Activated T-helper 2 cell treated with anti-CD3 and anti-CD28 coated beads, Interferon-gamma antibody, Interleukin-2, Interleukin-4, amounts not matched to agents 10 μg/mL and 5 μg/mL and 100 μg/mL, durations not matched to agents 14 hours and 24 hours and 36 hours (primary cell): ENCODE measurements around the gene DEGS1. TPM values are rescaled to one million over a fixed set of nuclear protein-coding genes. Genes with fewer than 3 reads are reported as not detected.
A peak's percentile ranks its signal among the peaks of the same experiment; 100 is the strongest.

Experiments
- DNase-seq: peaks from one replicate; pipeline ENCODE4 v3.0.0; 2021; ENCODE audit warnings: low spot score
- H3K27ac Mint-ChIP-seq: one replicate; pipeline ENCODE4 v1.8.0; 2021; ENCODE audit warnings: mixed read lengths
- H3K27me3 Mint-ChIP-seq: one replicate; pipeline ENCODE4 v1.8.0; 2021; ENCODE audit warnings: low read depth, mixed read lengths
- H3K36me3 Mint-ChIP-seq: one replicate; pipeline ENCODE4 v1.8.0; 2021; ENCODE audit warnings: low read depth, mixed read lengths
- H3K4me1 Mint-ChIP-seq: one replicate; pipeline ENCODE4 v1.8.0; 2021; ENCODE audit warnings: low read depth, mixed read lengths
- H3K4me3 Mint-ChIP-seq: one replicate; pipeline ENCODE4 v1.8.0; 2021; ENCODE audit warnings: low read depth, mild to moderate bottlenecking, moderate library complexity, mixed read lengths
- H3K9me3 Mint-ChIP-seq: one replicate; pipeline ENCODE4 v1.8.0; 2021; ENCODE audit warnings: mixed read lengths
- intact Hi-C: fragments of 100-400 bp; cut with micrococcal nuclease; formaldehyde crosslinking; loops from one replicate; pipeline ENCODE4 v1.15.1; 2023
- total RNA-seq: library from RNA; stranded (reverse); gene quantifications from 2 replicates; pipeline ENCODE4 v1.2.3, GENCODE V29; 2022

DEGS1 gene
- 49.7 and 51.1 TPM in 2 replicates for total RNA-seq

DNA sequence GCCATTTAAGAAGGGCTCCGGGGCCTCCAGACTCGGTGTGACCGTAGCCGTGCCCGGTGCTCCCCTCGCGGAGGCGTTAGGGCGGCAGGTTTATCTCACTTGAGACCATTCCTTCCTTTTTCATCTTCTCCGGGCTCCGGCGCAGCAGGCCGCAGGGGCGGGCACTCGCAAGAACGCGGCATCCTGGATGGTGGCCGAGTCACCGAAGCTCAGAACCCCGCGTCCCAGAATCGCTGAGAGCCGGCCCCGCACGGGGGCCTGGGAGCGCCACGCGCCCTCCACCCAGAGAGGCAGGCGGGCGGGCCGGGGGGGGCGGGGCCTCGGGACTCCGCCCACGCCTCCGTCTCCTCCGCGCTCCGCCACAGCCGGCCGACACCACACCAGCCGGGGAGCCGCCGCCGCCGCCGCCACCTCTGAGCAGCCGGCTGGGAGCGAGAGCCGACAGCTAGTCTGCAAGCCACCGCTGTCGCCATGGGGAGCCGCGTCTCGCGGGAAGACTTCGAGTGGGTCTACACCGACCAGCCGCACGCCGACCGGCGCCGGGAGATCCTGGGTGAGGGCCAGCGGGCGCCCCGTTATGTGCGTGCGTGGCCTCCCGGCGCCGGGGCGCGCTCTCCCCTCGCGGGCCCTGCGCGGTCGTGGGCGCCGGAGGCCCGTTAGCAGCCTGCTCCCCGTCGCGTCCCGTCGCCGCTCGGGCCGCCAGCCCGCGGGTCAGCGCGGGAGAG is at the start of gene DEGS1:
DEGS1 (plus strand) TSS at position 375 of the 725 bp plus-strand sequence; CDS start at position 472, 97 bp downstream.
- peaks cover 33% of the 10 kb centered on the region for H3K36me3 Mint-ChIP-seq
- no peaks in the 10 kb centered on the region for H3K9me3 Mint-ChIP-seq
- H3K27ac Mint-ChIP-seq, result peak within 1 kb of the TSS; percentile 85
- H3K4me3 Mint-ChIP-seq, result peak within 1 kb of the TSS; percentile 93
- intact Hi-C loops, result loop anchor here (1.0 to 10.0 kb wide), 9 partner anchors 14 to 442 kb away; partner anchors contain the start of genes FBXO28 and WDR26
- peak; percentile 81 for DNase-seq
- peaks cover 6% of the 10 kb centered on the region for H3K27me3 Mint-ChIP-seq
- peaks cover 39% of the 10 kb centered on the region for H3K4me1 Mint-ChIP-seq

GRCh38 chr1:224133741-224134299 is 49.2 kb upstream of the DEGS1 start:
- Mint-ChIP-seq H3K27me3 (no peaks in the 10 kb centered on the region), H3K27ac (no peak overlapping the region), H3K4me1 (no peaks in the 10 kb centered on the region), H3K9me3 (peaks cover 11% of the 10 kb centered on the region), H3K4me3 (no peak overlapping the region), H3K36me3 (peaks cover 51% of the 10 kb centered on the region)
- DNase-seq, result no peak
- intact Hi-C loops, result no loop called here

DNA sequence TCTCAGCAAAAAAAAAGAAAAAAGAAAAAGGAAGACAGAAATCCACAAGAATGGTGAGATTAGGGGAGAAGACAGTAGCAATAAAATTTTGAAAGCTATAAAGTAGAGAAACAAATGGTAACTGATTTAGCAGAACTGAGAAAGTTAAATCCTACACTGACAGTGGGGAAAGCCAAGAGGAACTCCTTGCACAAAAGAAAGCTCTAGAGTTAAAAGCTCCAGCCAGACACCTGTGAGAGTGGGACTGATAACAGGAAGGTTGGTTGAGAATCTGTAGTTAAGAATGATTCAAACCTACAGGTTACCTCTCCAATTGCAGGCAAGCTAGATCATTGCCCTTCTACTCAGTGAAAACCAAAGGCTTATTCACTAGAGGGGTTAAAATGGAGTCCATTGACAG is 45.5 kb upstream of the DEGS1 start:
- Mint-ChIP-seq H3K36me3 (peaks cover 42% of the 10 kb centered on the region), H3K27ac (no peak overlapping the region)
- DNase-seq, result no peak

DNA sequence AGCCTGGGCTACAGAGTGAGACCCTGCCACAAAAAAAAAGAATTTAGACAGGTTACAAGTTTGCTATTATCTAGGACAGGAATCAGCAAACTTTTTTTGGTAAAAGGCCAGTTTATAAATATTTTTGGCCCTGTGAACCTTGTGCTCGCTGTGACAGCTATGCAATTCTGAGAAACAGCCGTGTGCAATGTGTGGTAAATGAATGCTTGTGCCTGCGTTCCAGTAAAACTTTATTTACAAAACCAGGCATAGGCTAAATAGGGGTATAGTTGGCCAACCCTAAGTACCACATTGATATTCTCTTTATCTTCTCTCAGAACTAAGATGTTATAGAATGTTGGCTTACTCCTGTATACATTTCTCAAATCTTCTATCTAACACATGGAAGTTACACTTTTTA is 44.8 kb upstream of the DEGS1 start:
- Mint-ChIP-seq H3K27me3 (no peaks in the 10 kb centered on the region), H3K4me1 (no peaks in the 10 kb centered on the region), H3K4me3 (no peak overlapping the region), H3K36me3 (peaks cover 36% of the 10 kb centered on the region), H3K9me3 (no peaks in the 10 kb centered on the region), H3K27ac (no peak overlapping the region)
- DNase-seq, result no peak
- intact Hi-C loops, result no loop called here

More for the DNA sequence above, 45.5 kb upstream of the DEGS1 start:
- no peaks in the 10 kb centered on the region for H3K9me3 Mint-ChIP-seq
- H3K4me3 Mint-ChIP-seq, result no peak overlapping the region
- no peaks in the 10 kb centered on the region for H3K27me3 Mint-ChIP-seq
- intact Hi-C loops, result no loop called here
- no peaks in the 10 kb centered on the region for H3K4me1 Mint-ChIP-seq

DNA sequence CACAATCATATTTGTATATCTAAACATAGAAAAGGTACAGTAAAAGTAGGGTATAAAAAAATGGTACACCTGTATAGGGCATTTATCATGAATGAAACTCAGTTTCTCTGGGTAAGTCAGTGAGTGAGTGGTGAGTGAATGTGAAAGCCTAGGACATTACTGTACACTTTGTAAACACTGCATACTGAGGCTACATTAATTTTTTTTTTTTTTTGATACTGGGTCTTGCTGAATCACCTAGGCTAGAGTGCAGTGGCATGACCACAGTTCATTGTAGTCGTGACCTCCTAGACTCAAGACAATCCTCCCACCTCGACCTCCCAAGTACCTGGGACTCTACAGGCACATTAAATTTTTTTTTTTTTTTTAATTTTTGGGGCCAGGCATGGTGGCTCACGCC is 41.3 kb upstream of the DEGS1 start:
- Mint-ChIP-seq H3K27me3 (no peaks in the 10 kb centered on the region), H3K9me3 (no peaks in the 10 kb centered on the region), H3K4me1 (no peaks in the 10 kb centered on the region), H3K36me3 (peaks cover 29% of the 10 kb centered on the region), H3K4me3 (no peak overlapping the region), H3K27ac (no peak overlapping the region)
- no peak for DNase-seq
- intact Hi-C loops, result no loop called here

GRCh38 chr1:224149709-224150108 is 33.3 kb upstream of the DEGS1 start:
- DNase-seq, result no peak
- intact Hi-C loops, result no loop called here
- no peaks in the 10 kb centered on the region for H3K9me3 Mint-ChIP-seq
- H3K4me1 Mint-ChIP-seq, result peaks cover 16% of the 10 kb centered on the region
- no peaks in the 10 kb centered on the region for H3K27me3 Mint-ChIP-seq
- no peak overlapping the region for H3K27ac Mint-ChIP-seq
- no peak overlapping the region for H3K4me3 Mint-ChIP-seq
- peaks cover 29% of the 10 kb centered on the region for H3K36me3 Mint-ChIP-seq

DNA sequence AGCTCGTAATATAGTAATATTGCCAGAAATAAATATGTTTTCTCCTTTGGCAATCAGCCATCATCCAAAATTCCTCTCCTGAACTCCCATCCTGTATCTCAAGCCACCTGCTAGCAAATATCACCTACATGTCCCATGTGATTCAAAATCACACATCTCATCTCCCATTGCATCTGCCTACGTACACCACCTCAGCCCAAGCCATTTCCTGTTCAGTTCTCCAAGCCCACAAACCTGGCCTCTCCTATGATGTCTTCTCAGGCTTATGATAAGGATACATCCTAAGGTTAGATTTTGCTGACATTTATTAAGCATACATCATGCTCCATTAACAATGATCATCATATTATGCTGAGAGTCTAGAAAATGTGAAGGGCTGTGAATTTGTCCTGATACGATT is 31.9 kb upstream of the DEGS1 start:
- Mint-ChIP-seq H3K27ac (peak overlapping the region; percentile 1), H3K36me3 (peaks cover 35% of the 10 kb centered on the region), H3K4me1 (peaks cover 21% of the 10 kb centered on the region), H3K9me3 (no peaks in the 10 kb centered on the region), H3K27me3 (no peaks in the 10 kb centered on the region), H3K4me3 (no peak overlapping the region)
- intact Hi-C loops, result no loop called here
- no peak for DNase-seq

- peaks cover 4% of the 10 kb centered on the region for H3K4me1 Mint-ChIP-seq
- H3K27me3 Mint-ChIP-seq, result no peaks in the 10 kb centered on the region
- H3K36me3 Mint-ChIP-seq, result peaks cover 52% of the 10 kb centered on the region
- no peak for DNase-seq
- H3K4me3 Mint-ChIP-seq, result no peak overlapping the region
- no peaks in the 10 kb centered on the region for H3K9me3 Mint-ChIP-seq
- intact Hi-C loops, result no loop called here
- no peak overlapping the region for H3K27ac Mint-ChIP-seq
Observed at GRCh38 chr1:224157316-224157715, 25.7 kb upstream of the DEGS1 start.

- no peak overlapping the region for H3K27ac Mint-ChIP-seq
- H3K4me3 Mint-ChIP-seq, result no peak overlapping the region
- DNase-seq, result no peak
- H3K36me3 Mint-ChIP-seq, result peaks cover 43% of the 10 kb centered on the region
- intact Hi-C loops, result no loop called here
- H3K27me3 Mint-ChIP-seq, result no peaks in the 10 kb centered on the region
- no peaks in the 10 kb centered on the region for H3K9me3 Mint-ChIP-seq
- peaks cover 10% of the 10 kb centered on the region for H3K4me1 Mint-ChIP-seq
Observed at GRCh38 chr1:224159541-224159940, 23.5 kb upstream of the DEGS1 start.

DNA sequence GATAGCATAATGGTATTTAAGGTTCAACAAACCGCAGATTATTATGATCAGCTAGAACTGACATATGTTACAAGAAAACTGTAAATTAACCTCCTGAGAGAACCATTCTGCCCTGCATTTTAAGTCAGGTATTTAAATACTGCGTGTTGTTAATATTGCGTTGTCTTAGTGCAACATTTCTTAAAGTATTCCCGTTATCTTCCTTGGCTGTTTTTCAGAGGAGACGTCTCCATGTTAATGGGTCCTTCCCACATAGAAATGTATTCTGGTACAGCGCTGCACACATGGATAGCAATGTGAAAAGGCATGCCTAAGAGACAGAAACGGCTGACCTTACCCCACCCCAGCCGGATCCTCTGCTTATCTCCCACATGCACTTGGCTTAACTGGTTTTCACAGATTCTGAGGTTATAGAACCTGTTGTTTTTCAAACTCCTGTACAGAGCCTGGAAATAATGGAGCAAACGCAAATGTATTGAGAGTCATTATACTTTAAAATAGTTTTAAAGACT is 22.8 kb upstream of the DEGS1 start:
- Mint-ChIP-seq H3K4me1 (peaks cover 12% of the 10 kb centered on the region), H3K27ac (no peak overlapping the region), H3K9me3 (no peaks in the 10 kb centered on the region), H3K36me3 (peaks cover 43% of the 10 kb centered on the region), H3K27me3 (no peaks in the 10 kb centered on the region), H3K4me3 (no peak overlapping the region)
- DNase-seq, result no peak
- intact Hi-C loops, result no loop called here

DNA sequence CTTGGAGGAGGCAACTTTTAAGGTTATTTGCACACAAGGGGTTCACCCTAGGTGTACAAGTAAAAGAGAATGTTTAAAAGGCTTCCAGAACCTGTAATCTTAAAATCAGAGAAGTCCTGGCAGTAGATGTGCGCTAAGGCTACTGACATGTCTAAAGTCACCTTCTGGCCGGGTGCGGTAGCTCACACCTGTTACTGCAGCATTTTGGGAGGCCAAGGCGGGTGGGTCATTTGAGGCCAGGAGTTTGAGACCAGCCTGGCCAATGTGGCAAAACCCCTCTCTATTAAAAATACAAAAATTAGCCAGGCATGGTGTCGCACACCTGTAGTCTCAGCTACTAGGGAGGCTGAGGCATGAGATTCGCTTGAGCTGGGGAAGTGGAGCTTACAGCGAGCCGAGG is 20.3 kb upstream of the DEGS1 start:
- DNase-seq, result no peak
- no peaks in the 10 kb centered on the region for H3K9me3 Mint-ChIP-seq
- intact Hi-C loops, result no loop called here
- H3K4me1 Mint-ChIP-seq, result peaks cover 10% of the 10 kb centered on the region
- no peak overlapping the region for H3K27ac Mint-ChIP-seq
- no peak overlapping the region for H3K4me3 Mint-ChIP-seq
- peaks cover 29% of the 10 kb centered on the region for H3K36me3 Mint-ChIP-seq
- no peaks in the 10 kb centered on the region for H3K27me3 Mint-ChIP-seq

DNA sequence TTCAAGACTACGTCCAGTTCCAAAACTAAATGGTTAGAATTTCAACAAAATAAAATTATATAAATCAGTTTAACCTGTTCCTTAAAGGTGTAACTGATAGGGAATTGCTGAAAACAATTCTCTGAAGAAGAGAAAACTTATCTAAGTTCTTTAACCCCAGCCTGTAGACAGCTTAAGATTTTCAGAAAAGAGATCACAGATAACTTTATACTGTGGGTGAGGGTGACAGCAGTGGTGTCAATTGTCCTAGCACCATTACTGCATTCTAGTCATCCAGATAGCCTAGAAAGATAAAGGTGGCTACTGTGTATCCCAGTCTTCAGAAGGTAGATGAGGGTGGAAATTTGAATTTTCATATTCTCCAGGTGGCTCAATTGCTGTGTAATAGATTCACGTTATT is 19.7 kb upstream of the DEGS1 start:
- Mint-ChIP-seq H3K27me3 (no peaks in the 10 kb centered on the region), H3K4me1 (peaks cover 10% of the 10 kb centered on the region), H3K9me3 (no peaks in the 10 kb centered on the region), H3K4me3 (no peak overlapping the region), H3K27ac (no peak overlapping the region), H3K36me3 (peaks cover 24% of the 10 kb centered on the region)
- intact Hi-C loops, result no loop called here
- no peak for DNase-seq

DNA sequence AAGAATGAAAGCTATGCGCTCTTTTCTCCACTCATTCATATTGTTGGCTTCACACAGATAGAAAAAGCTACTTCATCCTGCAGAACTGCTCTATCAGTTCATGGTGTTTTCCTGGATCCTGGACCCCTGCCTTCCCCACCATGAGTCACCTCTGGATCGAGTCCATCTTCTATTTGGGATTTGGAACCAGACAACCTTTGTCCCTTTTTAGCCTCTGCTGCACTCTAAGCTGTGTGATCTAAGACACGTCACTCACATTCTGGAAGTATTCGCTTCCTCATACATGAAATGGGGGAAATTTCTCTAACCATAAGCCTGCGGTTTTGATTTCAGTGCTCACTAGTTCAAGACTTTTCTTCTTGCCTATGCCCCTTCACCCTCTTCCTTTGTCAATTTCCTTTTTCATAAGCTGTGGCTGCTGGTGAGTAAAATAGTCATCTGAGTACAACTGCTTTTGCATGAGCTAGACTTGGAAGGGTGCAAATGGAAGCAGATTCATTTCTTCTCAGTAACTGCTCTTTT is 14.1 kb upstream of the DEGS1 start:
- Mint-ChIP-seq H3K27ac (peak overlapping the region; percentile 83), H3K36me3 (peaks cover 14% of the 10 kb centered on the region), H3K9me3 (peaks cover 13% of the 10 kb centered on the region), H3K27me3 (peaks cover 7% of the 10 kb centered on the region), H3K4me1 (peaks cover 36% of the 10 kb centered on the region), H3K4me3 (peak overlapping the region; percentile 50)
- peak; percentile 37 for DNase-seq
- intact Hi-C loops, result loop anchor here (1.0 to 5.0 kb wide), 5 partner anchors 13 to 212 kb away; partner anchors contain the start of gene NVL
